DMS 273 (cell line): ENCODE results near the gene CERK.

ENCODE experiments used
- DNase-seq: peaks from one replicate; lab custom pipeline; 2025; ENCODE audit not compliant: unreplicated experiment; lab: John Stamatoyannopoulos, UW

The CERK gene

GRCh38 chr22:46749682-46750529 is 11.9 kb upstream of the CERK start:
- no peak for DNase-seq

GRCh38 chr22:46748908-46749675 is 11.0 kb upstream of the CERK start:
- no peak for DNase-seq

GRCh38 chr22:46748206-46748907 is 10.3 kb upstream of the CERK start:
- DNase-seq: no peak

GRCh38 chr22:46747646-46748045 is 9.6 kb upstream of the CERK start:
- DNase-seq: peak; percentile 19

GRCh38 chr22:46746620-46747019 is 8.6 kb upstream of the CERK start:
- no peak for DNase-seq

GRCh38 chr22:46746192-46746591 is 8.1 kb upstream of the CERK start:
- DNase-seq: no peak

- no peak for DNase-seq
Measured at GRCh38 chr22:46744581-46744980, 6.5 kb upstream of the CERK start.

- no peak for DNase-seq
Measured at GRCh38 chr22:46742576-46743221, 4.6 kb upstream of the CERK start.

GRCh38 chr22:46741974-46742519 is 4.0 kb upstream of the CERK start:
- DNase-seq: no peak

GRCh38 chr22:46740910-46741780 is 3.1 kb upstream of the CERK start:
- DNase-seq: no peak

- DNase-seq: peak; percentile 71
Measured at GRCh38 chr22:46739094-46739870, 1.2 kb upstream of the CERK start.

GRCh38 chr22:46738647-46739093 is 618 bp upstream of the CERK start:
- DNase-seq: peak; percentile 71

- DNase-seq: peak; percentile 64
Measured at GRCh38 chr22:46737105-46737975, 712 bp downstream of the CERK start.

- no peak for DNase-seq
Measured at GRCh38 chr22:46736705-46737104, 1.3 kb downstream of the CERK start.

GRCh38 chr22:46735747-46736608 is 2.1 kb downstream of the CERK start:
- DNase-seq: no peak

GRCh38 chr22:46734830-46735453 is 3.1 kb downstream of the CERK start:
- no peak for DNase-seq
